NCI-H510A treated with DMSO at 0.1 percent for 48 hours (cell line): ENCODE data around the gene EPHA2.

ENCODE experiments used
- DNase-seq: peaks from one replicate; lab custom pipeline; 2025; lab: John Stamatoyannopoulos, UW

EPHA2 gene

DNA sequence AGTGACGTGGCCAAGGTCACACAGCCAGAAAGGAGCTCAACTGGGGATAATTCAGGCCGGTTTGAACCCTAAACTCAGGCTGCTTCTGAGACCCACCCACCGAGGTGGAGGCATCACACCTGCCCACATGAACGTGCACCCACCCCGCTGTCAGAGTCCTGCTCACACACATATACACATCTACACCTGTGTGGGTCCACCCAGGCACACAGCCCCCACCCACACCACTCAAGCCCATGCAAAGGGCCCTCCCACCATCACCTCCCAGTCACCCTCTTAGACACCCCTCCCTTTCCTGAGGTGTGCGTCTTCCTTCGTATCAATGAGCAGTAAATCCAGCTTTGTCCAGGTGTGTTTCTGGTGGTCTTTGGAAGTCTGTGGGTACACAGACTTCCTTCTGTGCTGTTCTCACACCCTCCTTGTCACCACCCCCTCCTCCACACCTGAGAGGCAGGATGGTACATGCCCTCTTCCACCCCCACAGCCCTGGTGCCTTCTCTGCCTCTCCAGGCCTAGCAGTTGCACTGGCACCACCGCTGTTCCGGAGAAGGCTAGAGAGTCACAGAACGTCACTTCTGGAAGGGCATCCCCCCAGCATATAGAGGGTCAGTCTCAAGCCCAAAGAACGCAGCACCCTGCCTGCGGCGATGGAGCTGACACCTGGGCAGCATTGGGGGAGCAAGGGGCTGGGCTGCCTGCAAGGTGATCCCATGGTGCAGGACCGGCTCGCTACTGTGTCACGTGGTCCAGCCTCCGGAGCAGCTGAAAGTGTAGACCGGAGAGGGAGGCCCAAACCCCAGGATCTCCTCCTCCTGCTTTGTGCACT, 63.6 kb downstream of the EPHA2 start:
- DNase-seq = no peak

GRCh38 chr1:16091296-16091695, 64.6 kb downstream of the EPHA2 start:
- peak; percentile 90 for DNase-seq

DNA sequence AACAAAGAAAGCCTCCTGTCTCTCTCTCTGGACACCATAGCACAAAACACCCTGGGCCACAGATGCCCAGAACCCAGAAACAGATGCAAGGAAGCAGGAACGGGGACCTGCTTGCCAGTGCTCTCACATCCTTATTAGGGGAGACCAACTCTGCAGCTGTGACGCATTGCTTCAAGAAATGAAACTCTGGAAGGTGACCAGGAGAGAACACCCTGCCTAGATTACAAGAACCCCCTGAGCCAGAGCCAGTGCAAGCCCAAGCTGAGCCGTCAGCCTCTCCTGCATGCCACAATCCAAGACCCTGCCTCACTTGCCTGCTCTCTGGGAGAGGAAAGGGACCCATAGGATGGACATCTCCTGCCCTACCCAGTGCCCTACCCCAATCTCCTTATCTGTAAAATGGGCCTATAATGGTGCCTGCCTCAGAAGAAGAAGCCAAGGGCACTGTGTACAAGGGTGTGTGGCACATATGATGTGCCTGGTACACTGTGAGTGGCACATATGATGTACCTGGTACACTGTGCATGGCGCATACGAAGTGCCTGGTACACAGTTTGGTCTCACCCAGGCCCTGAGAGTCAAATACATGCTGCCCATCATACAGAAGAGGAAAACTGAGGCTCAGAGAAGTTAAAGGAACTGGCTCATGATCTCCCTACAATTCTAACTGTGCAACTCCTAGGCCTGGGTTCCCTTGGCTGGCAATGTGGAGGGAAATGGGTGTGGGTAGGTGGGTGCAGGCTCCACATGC, 65.6 kb downstream of the EPHA2 start:
- DNase-seq = no peak

DNA sequence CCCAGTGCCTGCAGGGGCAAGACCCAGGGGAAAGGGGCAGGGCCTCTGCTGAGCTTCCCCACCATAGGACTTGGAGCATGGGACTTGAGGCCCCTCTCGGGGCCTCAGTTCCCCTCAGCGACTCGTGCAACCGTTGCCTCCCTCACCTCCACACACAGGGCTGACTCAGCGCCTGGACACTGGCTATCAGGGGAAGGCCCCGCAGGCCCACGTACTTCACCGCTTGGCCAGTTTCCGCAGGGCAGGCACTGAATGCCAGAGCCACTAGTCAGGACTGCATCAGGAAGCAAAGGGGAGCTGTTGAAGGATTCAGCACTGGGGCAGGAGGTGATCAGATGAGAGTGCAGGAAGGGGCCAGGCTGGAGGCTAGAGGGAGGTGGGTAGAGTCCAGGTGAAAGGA, 66.9 kb downstream of the EPHA2 start:
- no peak for DNase-seq

- DNase-seq = no peak
These were observed 67.4 kb downstream of the EPHA2 start for GRCh38 chr1:16088351-16088911.

DNA sequence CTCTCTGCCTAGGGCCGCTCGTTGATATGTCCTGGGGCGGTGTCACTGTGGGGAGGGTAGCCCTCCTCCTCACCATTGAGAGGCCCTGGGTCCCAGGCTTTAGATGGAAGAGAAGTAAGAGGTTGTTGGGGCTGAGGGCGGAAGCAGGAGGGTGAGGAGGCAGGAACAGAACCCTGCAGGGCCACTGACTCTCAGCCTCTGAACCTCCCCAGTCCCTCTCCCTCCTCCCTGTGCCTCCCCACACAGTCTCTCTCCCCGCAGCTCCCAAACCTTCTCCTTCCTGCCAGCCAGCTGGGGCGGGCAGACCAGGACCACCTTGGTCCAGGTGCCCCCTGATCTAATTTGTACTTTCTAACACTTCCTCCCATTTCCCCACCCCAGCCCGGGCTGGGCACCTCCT, 68.1 kb downstream of the EPHA2 start:
- DNase-seq = no peak

- no peak for DNase-seq
These were observed 70.3 kb downstream of the EPHA2 start for GRCh38 chr1:16085522-16085921.

DNA sequence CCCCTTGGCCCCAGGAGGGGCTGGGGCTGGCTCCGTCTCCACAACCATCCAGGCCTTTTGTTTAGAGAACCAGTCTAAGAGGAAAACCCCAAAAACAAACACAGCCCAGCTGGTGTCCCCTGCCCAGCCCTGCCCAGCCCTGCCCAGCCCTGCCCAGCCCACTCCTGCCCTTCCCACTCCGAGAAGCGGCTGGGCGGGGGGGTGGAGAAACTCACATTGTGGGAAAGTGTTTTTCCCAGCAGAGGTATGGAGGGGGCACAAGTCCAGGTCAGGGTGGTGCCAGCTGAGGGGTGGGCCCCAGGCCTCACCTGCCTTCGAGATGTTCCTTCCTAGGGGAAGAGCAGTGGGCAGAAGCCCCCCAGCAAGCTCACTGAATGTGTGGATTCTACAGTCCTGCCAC, 72.4 kb downstream of the EPHA2 start:
- DNase-seq = no peak

GRCh38 chr1:16082283-16083038, 73.4 kb downstream of the EPHA2 start:
- peak; percentile 88 for DNase-seq

DNA sequence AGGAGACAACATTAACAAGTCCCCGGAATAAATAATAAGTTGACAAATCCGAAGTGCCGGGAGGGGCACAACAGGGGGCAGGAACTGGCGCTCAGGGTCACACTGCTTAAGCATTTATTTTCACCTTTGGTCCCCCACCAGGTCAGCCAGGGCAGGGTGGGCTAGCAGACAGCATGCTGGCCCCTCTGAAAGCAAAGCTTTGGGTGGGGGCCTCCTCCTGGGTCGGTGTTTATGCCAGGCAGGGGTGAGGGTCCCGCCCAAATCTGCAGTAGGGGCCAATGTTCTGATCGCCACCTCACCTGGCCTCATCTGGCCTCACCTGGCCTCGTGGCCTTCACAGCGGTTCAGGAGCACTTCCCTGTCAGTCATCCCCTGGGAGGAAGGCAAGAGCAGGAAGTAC, 74.2 kb downstream of the EPHA2 start:
- DNase-seq = no peak

DNA sequence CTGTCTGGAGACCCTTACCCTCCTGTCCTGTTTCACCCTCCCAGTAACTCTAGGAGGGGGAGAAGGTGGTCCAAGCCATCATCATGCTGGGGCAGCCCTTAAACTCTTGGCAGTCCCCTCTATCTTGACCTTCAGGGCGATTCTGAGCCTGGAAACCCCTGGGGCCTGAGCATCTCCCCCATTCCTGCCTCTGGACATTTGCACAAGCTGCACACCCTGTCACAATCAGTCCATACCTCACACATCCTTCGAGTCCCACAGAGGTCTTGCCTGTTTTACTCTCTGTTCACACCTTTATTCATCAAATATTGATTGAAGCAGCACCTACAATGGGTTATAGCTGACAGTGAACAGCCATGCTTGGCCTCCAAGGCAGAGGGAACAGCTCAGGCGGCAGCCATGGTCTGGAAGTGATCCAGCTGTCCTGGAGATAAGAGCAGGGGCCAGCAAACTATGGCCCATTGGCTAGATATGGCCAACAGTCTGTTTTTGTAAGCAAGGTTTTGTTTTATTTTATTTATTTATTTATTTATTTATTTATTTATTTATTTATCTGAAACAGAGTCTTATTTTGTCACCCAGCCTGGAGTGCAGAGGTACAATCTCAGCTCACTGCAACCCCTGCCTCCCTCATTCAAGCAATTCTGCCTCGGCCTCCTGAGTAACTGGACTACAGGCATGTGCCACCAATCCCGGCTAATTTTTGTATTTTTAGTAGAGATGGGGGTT, 75.3 kb downstream of the EPHA2 start:
- DNase-seq = no peak

GRCh38 chr1:16078925-16079656, 76.8 kb downstream of the EPHA2 start:
- DNase-seq = peak; percentile 96

DNA sequence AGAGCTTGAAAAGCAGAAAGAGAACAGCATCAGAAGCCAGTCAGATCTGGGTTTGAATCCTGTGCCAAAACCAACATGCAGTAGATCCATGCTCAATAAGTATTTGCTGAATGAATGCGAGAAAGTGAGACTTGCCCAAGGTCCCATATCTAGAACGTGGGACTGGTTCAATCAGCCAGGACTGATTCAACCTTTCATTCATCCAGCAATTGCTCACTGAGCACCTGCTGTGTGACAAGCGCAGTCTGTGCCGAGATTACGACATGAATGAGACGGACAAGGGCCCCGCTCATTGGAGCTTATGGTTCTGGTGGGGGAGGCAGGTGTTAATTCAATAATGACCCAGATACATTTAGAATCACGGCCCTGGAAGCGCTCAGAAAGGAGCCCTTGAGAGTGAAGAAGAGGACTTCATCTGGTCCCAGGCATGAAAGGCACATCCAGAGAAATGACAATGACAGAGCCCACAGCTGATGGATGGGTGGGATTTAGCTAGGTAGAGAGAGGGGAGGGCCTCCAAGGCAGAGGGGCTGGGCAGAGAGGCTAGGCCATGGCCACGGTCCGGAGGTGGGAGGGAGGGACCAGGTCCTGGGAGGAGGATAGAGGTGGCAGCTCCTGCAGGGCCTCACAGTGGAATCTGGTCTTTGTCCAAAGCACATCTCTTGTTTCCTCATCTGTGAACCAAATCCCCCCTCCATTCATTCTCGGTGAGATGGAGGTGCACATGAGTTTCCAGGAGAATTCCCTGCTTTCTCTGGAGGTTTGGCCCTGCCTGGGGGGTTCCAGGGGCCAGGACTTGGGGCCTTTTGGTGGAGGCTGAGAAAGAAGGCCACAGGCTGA, 78.2 kb downstream of the EPHA2 start:
- no peak for DNase-seq

- DNase-seq = peak; percentile 62
These were observed 79.0 kb downstream of the EPHA2 start for GRCh38 chr1:16076865-16077238.

DNA sequence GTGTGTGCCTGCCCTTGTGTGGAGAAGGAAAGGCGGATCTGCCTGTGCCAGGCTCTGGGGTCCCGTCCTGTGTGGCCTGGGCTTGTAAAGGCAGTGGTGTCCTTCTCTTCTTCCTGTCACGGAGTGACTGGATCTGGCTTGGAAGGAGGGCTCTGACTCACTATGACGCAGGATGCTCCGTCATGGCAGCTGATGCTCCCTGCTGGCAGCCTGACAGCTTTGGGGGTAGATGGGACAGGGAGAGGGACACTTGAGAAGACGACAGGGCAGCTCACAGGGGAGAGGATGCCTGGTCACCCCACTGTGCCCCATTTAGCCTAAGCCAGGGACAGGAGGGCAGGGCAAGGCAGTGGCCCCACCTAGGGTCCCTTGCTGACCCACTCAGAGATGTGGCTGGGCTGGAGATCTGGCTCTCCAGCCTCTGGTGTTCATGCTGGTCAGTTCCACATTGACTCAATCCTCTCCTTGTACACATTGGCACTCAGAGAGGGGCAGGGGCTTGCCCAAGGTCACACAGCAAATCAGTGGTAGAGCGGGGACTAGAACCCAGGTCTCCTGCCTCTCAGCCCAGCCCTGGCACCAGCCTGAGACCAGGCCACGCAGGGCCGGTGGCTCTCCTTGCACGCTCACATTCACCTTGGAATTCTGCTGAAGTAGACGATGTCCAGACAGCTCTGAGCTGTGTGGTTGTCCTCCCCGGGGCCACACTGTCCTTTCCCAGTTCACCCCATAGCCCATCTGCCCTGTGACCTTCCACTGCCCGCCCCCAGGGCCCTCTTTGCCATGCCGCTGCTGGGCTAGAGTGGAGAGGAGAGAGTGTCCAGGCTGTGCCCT, 79.6 kb downstream of the EPHA2 start:
- no peak for DNase-seq

- DNase-seq = no peak
These were observed 80.4 kb downstream of the EPHA2 start for GRCh38 chr1:16075337-16076030.
